Measurements from ENCODE around the gene ZC3H18. TPM values are rescaled to one million over a fixed set of nuclear protein-coding genes. Genes with fewer than 3 reads are reported as not detected.

ZC3H18 gene
- total and polyA plus RNA-seq, 10 of the 15 experiments (the other 5 are each of a cell fraction or from before 2014, with no cell fraction given): 1.0 to 58.3 (median 22.4) TPM

DNA sequence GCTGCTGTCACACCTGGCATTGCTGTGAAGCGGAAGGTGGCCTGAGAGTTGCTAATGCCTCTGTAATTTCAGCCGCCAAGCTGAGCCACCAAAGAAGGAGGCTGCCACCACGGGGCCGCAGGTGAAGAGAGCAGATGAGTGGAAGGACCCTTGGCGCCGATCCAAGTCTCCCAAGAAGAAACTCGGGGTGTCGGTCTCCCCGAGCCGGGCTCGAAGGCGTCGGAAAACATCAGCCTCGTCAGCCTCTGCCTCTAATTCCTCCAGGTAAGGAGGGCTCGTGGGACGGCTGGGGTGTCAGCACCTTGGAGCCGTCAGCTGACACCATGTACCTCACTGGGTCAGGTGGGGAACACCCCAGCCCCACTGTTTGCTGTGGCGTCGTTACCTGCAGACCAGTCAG, 51.9 kb downstream of the ZC3H18 start:
- RAD21 ChIA-PET (ENCODE audit: unreplicated experiment): no interaction called here
- no peak for FAIRE-seq
- Histone ChIP-seq H3K36me3 (ENCODE audit: control insufficient read depth in 2 of 2, insufficient read depth in 2 of 2, low read length in 1 of 2) (peaks cover 16 to 56% of the 10 kb centered on the region in 2 experiments; a peak in 3 of 4 replicates), H3K4me1 (ENCODE audit: control insufficient read depth, insufficient read depth, low read length) (no peaks in the 10 kb centered on the region), H2AFZ (ENCODE audit: control insufficient read depth, low read depth, low read length) (no peak overlapping the region), H3K79me2 (ENCODE audit: control insufficient read depth, insufficient read depth, low read length) (no peaks in the 10 kb centered on the region), H4K20me1 (ENCODE audit: control insufficient read depth, insufficient read depth) (no peaks in the 10 kb centered on the region), H3K4me3 (no peak overlapping the region), H3K4me2 (ENCODE audit: control insufficient read depth, insufficient read depth) (no peak overlapping the region), H3K9ac (ENCODE audit: control insufficient read depth, insufficient read depth, low read length) (no peak overlapping the region), H3K27ac (ENCODE audit: control insufficient read depth, insufficient read depth) (no peak overlapping the region), H3K27me3 (replicated peaks in 1 of 2; ENCODE audit: control insufficient read depth in 2 of 2, insufficient read depth in 2 of 2, low read length in 1 of 2) (no peaks in the 10 kb centered on the region), H3K9me3 (replicated peaks; ENCODE audit: control insufficient read depth, insufficient read depth, low read length) (no peaks in the 10 kb centered on the region)
- no peak for TF ChIP-seq NBN (IDR thresholded peaks at IDR 0.05)
- no peak for TF ChIP-seq PAX8 (IDR thresholded peaks at IDR 0.05)
- TF ChIP-seq MYC (IDR thresholded peaks at IDR 0.05; ENCODE audit: insufficient read depth, insufficient read length, insufficient replicate concordance, low read length, severe bottlenecking): no peak
- no peak for TF ChIP-seq TBL1XR1 (IDR thresholded peaks at IDR 0.05; ENCODE audit: low read depth, low read length)
- TF ChIP-seq CREB1 (IDR thresholded peaks at IDR 0.05; ENCODE audit: low read depth): no peak
- TF ChIP-seq EP300 (IDR thresholded peaks at IDR 0.05; ENCODE audit: borderline replicate concordance in 1 of 2, control insufficient read depth in 1 of 2, low read depth in 2 of 2, low read length in 2 of 2): no peak
- no peak for TF ChIP-seq SPI1 (IDR thresholded peaks at IDR 0.05; ENCODE audit: borderline replicate concordance, insufficient read depth, low read depth, low read length)
- no peak for TF ChIP-seq GATAD2B (conservative IDR thresholded peaks at IDR 0.05; ENCODE audit: low read depth)
- TF ChIP-seq NR2C1 (IDR thresholded peaks at IDR 0.05): no peak
- TF ChIP-seq WRNIP1 (IDR thresholded peaks at IDR 0.05; ENCODE audit: borderline replicate concordance, low read depth, low read length): no peak
- TF ChIP-seq REST (IDR thresholded peaks at IDR 0.05; ENCODE audit: low read depth, low read length): no peak
- no peak for TF ChIP-seq SREBF1 (IDR thresholded peaks at IDR 0.05; ENCODE audit: low read length)
- POLR2A ChIA-PET: no interaction called here
- no peak for DNase-seq (ENCODE audit: low read depth, low spot score)
- in situ Hi-C loops (cut with MboI) (loop anchor here (5.0 kb wide), 1 partner anchor 50 kb away; the partner anchor contains the start of gene ZC3H18), intact Hi-C loops (cut with micrococcal nuclease; ENCODE audit: unreplicated experiment) (no loop called here)
- no peak for ATAC-seq
- SMC1A ChIA-PET (ENCODE audit: uncharacterized antibody, unreplicated experiment): no interaction called here
- 97% methylated on average over 19 of the region's 19 CpGs for WGBS (ENCODE audit: insufficient coverage, insufficient replicate concordance, low lambda C conversion rate, missing lambda C conversion rate)
- BruUV-seq (replicated peaks): no TSS peak
- CTCF ChIA-PET: no interaction called here

Data from GM12878 (cell line).